GM04503 (cell line): ENCODE results near the gene PLPPR5.

Experiments
- DNase-seq: peaks from one replicate; pipeline ENCODE4 v3.0.0-alpha.2; 2012; ENCODE audit warnings: low read depth

PLPPR5 gene

GRCh38 chr1:98967122-98967521 is 37.5 kb downstream of the PLPPR5 start:
- no peak for DNase-seq

GRCh38 chr1:98965394-98965793 is 39.3 kb downstream of the PLPPR5 start:
- DNase-seq: no peak

GRCh38 chr1:98964198-98964597 is 40.5 kb downstream of the PLPPR5 start:
- no peak for DNase-seq

- DNase-seq: no peak
These were observed 41.5 kb downstream of the PLPPR5 start for GRCh38 chr1:98963064-98963758.

GRCh38 chr1:98962156-98962555 is 42.5 kb downstream of the PLPPR5 start:
- DNase-seq: no peak

- DNase-seq: no peak
These were observed 55.0 kb downstream of the PLPPR5 start for GRCh38 chr1:98949621-98950020.

- no peak for DNase-seq
These were observed 55.5 kb downstream of the PLPPR5 start for GRCh38 chr1:98949166-98949565.

- no peak for DNase-seq
These were observed 57.6 kb downstream of the PLPPR5 start for GRCh38 chr1:98947071-98947470.

GRCh38 chr1:98940722-98941079 is 64.0 kb downstream of the PLPPR5 start:
- DNase-seq: peak; percentile 37

GRCh38 chr1:98940069-98940721 is 64.5 kb downstream of the PLPPR5 start:
- DNase-seq: no peak

GRCh38 chr1:98939471-98939870 is 65.2 kb downstream of the PLPPR5 start:
- DNase-seq: no peak

GRCh38 chr1:98937347-98937746 is 67.3 kb downstream of the PLPPR5 start:
- no peak for DNase-seq

GRCh38 chr1:98932184-98932583 is 72.5 kb downstream of the PLPPR5 start:
- no peak for DNase-seq

- DNase-seq: no peak
These were observed 73.4 kb downstream of the PLPPR5 start for GRCh38 chr1:98931128-98931835.

- DNase-seq: no peak
These were observed 75.2 kb downstream of the PLPPR5 start for GRCh38 chr1:98929437-98929836.

GRCh38 chr1:98926597-98926996 is 78.1 kb downstream of the PLPPR5 start:
- DNase-seq: no peak

- DNase-seq: no peak
These were observed 79.7 kb downstream of the PLPPR5 start for GRCh38 chr1:98924977-98925376.

- no peak for DNase-seq
These were observed 81.0 kb downstream of the PLPPR5 start for GRCh38 chr1:98923667-98924066.

- DNase-seq: no peak
These were observed 82.8 kb downstream of the PLPPR5 start for GRCh38 chr1:98921817-98922216.

- peak; percentile 23 for DNase-seq
These were observed 84.1 kb downstream of the PLPPR5 start for GRCh38 chr1:98920441-98921110.

- DNase-seq: no peak
These were observed 85.0 kb downstream of the PLPPR5 start for GRCh38 chr1:98919652-98920051.

GRCh38 chr1:98919211-98919610 is 85.5 kb downstream of the PLPPR5 start:
- DNase-seq: no peak

GRCh38 chr1:98914547-98914946 is 90.1 kb downstream of the PLPPR5 start:
- no peak for DNase-seq
